ENCODE results near the gene DUS2. TPM values are rescaled to one million over a fixed set of nuclear protein-coding genes. Genes with fewer than 3 reads are reported as not detected.

Gene DUS2
- total and polyA plus RNA-seq, 9 of the 15 experiments (the other 6 are each of a cell fraction or from before 2014, with no cell fraction given): 5.8 to 22.5 (median 20.6) TPM

DNA sequence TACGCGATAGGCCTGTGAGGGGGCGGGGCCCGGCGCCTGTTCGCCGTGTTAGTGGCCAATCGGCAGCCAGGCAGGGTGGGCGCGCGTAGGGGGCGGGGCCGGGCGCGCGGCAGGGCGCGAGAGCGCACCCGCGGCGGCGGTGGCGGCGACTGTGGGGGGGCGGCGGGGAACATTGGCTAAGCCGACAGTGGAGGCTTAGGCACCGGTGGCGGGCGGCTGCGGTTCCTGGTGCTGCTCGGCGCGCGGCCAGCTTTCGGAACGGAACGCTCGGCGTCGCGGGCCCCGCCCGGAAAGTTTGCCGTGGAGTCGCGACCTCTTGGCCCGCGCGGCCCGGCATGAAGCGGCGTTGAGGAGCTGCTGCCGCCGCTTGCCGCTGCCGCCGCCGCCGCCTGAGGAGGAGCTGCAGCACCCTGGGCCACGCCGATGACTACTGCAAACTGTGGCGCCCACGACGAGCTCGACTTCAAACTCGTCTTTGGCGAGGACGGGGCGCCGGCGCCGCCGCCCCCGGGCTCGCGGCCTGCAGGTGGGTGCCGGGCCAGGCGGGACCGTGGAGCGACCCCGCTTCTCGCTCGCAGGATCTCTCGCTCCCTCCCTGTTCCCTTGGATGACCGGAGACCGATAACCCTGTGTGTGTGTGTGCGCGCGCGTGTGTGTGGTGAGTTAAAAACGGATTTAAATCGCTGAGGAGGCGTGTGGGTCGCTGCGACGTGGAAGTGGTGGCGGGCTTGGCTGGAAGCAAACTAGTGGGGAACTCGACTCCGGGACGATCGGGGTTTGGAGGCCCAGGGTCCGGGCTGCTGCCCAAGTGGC lies 62.4 kb downstream of the DUS2 start, which contains the start of gene NFATC3 (continued):
- TF ChIP-seq CBX3 (IDR thresholded peaks at IDR 0.05; ENCODE audit: borderline replicate concordance in 1 of 2, low read length in 2 of 2): no peak
- TF ChIP-seq, protein P1, sequence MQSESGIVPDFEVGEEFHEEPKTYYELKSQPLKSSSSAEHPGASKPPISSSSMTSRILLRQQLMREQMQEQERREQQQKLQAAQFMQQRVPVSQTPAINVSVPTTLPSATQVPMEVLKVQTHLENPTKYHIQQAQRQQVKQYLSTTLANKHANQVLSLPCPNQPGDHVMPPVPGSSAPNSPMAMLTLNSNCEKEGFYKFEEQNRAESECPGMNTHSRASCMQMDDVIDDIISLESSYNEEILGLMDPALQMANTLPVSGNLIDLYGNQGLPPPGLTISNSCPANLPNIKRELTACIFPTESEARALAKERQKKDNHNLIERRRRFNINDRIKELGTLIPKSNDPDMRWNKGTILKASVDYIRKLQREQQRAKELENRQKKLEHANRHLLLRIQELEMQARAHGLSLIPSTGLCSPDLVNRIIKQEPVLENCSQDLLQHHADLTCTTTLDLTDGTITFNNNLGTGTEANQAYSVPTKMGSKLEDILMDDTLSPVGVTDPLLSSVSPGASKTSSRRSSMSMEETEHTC (IDR thresholded peaks at IDR 0.05): no peak
- TF ChIP-seq SPI1 (IDR thresholded peaks at IDR 0.05; ENCODE audit: borderline replicate concordance, low read depth, low read length): no peak
- peak; percentile 12 for TF ChIP-seq POLR2A (conservative IDR thresholded peaks at IDR 0.05)
- TF ChIP-seq ZC3H4 (CRISPR knock-in tag; IDR thresholded peaks at IDR 0.05; ENCODE audit: borderline replicate concordance): no peak
- TF ChIP-seq, protein P2, sequence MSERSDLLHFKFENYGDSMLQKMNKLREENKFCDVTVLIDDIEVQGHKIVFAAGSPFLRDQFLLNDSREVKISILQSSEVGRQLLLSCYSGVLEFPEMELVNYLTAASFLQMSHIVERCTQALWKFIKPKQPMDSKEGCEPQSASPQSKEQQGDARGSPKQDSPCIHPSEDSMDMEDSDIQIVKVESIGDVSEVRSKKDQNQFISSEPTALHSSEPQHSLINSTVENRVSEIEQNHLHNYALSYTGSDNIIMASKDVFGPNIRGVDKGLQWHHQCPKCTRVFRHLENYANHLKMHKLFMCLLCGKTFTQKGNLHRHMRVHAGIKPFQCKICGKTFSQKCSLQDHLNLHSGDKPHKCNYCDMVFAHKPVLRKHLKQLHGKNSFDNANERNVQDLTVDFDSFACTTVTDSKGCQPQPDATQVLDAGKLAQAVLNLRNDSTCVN (CRISPR knock-in tag; IDR thresholded peaks at IDR 0.05): peak; percentile 55; the same call in 1 of the 2 replicates
- TF ChIP-seq LEF1 (IDR thresholded peaks at IDR 0.05): no peak
- TF ChIP-seq CTBP1 (IDR thresholded peaks at IDR 0.05; ENCODE audit: borderline replicate concordance): peak; percentile 96
- TF ChIP-seq, protein P3, sequence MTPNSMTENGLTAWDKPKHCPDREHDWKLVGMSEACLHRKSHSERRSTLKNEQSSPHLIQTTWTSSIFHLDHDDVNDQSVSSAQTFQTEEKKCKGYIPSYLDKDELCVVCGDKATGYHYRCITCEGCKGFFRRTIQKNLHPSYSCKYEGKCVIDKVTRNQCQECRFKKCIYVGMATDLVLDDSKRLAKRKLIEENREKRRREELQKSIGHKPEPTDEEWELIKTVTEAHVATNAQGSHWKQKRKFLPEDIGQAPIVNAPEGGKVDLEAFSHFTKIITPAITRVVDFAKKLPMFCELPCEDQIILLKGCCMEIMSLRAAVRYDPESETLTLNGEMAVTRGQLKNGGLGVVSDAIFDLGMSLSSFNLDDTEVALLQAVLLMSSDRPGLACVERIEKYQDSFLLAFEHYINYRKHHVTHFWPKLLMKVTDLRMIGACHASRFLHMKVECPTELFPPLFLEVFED (CRISPR knock-in tag; conservative IDR thresholded peaks at IDR 0.05): no peak
- no peak for TF ChIP-seq ZNF232 (CRISPR knock-in tag; IDR thresholded peaks at IDR 0.05)
- TF ChIP-seq FOXA1 (IDR thresholded peaks at IDR 0.05; ENCODE audit: borderline replicate concordance): no peak
- TF ChIP-seq, protein P4, sequence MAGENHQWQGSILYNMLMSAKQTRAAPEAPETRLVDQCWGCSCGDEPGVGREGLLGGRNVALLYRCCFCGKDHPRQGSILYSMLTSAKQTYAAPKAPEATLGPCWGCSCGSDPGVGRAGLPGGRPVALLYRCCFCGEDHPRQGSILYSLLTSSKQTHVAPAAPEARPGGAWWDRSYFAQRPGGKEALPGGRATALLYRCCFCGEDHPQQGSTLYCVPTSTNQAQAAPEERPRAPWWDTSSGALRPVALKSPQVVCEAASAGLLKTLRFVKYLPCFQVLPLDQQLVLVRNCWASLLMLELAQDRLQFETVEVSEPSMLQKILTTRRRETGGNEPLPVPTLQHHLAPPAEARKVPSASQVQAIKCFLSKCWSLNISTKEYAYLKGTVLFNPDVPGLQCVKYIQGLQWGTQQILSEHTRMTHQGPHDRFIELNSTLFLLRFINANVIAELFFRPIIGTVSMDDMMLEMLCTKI (IDR thresholded peaks at IDR 0.05; ENCODE audit: partially characterized antibody): no peak
- TF ChIP-seq POLR2B (IDR thresholded peaks at IDR 0.05; ENCODE audit: low read depth, partially characterized antibody): no peak
- no peak for TF ChIP-seq FOXJ3 (CRISPR knock-in tag; IDR thresholded peaks at IDR 0.05)
- no peak for TF ChIP-seq NFATC3 (IDR thresholded peaks at IDR 0.05)
- TF ChIP-seq, protein P5, sequence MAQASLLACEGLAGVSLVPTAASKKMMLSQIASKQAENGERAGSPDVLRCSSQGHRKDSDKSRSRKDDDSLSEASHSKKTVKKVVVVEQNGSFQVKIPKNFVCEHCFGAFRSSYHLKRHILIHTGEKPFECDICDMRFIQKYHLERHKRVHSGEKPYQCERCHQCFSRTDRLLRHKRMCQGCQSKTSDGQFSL (CRISPR knock-in tag; IDR thresholded peaks at IDR 0.05): peak; percentile 97
- TF ChIP-seq, protein P5 (tag; IDR thresholded peaks at IDR 0.05): peak in 1 of 2 experiments; percentile 99; a peak in 2 of 4 replicates
- 0 out of 2 replicates have a peak, but pooled peaks have one; percentile 25 for TF ChIP-seq HDAC8 (tag; IDR thresholded peaks at IDR 0.05)
- no peak for TF ChIP-seq ZFP36 (IDR thresholded peaks at IDR 0.05; ENCODE audit: low read depth, low read length, partially characterized antibody)
- TF ChIP-seq, protein P6, sequence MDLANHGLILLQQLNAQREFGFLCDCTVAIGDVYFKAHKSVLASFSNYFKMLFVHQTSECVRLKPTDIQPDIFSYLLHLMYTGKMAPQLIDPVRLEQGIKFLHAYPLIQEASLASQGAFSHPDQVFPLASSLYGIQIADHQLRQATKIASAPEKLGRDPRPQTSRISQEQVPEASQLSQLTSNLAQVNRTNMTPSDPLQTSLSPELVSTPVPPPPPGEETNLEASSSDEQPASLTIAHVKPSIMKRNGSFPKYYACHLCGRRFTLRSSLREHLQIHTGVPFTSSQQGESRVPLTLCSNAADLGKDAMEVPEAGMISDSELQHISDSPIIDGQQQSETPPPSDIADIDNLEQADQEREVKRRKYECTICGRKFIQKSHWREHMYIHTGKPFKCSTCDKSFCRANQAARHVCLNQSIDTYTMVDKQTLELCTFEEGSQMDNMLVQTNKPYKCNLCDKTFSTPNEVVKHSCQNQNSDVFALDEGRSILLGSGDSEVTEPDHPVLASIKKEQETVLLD (IDR thresholded peaks at IDR 0.05): peak; percentile 72
- TF ChIP-seq DNMT1 (IDR thresholded peaks at IDR 0.05): no peak
